A673 (cell line): ENCODE data around the gene WWTR1.

ENCODE experiments used
- CTCF ChIP-seq: fragments of 300-800, 200-600 bp; sonication (generic); conservative IDR thresholded peaks from 2 replicates; pipeline ENCODE4 v1.5.1; 2017; ENCODE audit warnings: low read depth, mild to moderate bottlenecking, antibody characterized with exemption, low read length, moderate library complexity, mixed read lengths
- EZH2 ChIP-seq: fragments of 200-600 bp; sonication (generic); IDR thresholded peaks from 2 replicates; pipeline ENCODE4 v1.6.1; 2017; ENCODE audit warnings: borderline replicate concordance, low read depth, mild to moderate bottlenecking, mixed read lengths, antibody characterized with exemption, low read length; ENCODE audit not compliant: poor library complexity, severe bottlenecking

DNA sequence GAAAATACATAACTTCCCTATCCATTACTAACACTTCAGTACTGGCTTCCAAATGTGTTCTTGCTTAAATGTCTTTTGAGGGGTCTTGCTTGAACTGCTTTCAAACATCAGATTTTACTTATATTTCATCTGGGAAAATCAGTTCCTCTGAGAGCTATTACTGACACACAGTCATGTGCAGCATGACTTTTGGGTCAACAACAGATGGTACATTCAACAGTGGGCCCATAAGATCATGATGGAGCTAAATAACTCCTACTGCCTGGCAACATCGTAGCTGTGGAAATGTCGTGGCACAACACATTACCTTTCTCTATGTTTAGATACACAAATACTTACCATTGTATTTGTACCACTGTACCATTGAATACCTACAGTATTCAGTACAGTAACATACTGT is 43.8 kb downstream of the WWTR1 start:
- TF ChIP-seq CTCF (no peak), EZH2 (no peak)
